GM11168 (cell line): ENCODE measurements around the gene MYOC.

Experiments
- in situ Hi-C: fragments of 300-500 bp; cut with MboI; formaldehyde crosslinking; loops from one replicate; pipeline ENCODE4 v1.12.0; 2022; ENCODE audit warnings: low sequenced_read_pairs; ENCODE audit not compliant: unreplicated experiment

MYOC gene

GRCh38 chr1:171654201-171654941 is 1.9 kb upstream of the MYOC start:
- in situ Hi-C loops = no loop called here

GRCh38 chr1:171653796-171654195 is 1.3 kb upstream of the MYOC start:
- in situ Hi-C loops = no loop called here

DNA sequence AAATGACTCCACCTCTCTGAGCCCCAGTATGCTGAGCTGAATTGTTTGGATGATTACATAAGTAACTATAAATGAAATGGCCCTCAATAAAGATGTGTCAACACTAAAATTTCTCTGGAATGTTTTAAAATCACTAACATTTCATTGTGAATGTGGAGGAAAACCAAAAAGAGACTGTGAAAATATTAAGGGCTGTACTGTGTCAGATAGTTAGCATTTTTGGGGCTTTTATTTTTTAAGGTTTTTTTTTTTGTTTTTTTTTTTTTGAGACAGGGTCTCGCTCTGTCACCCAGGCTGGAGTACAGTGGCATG is 6.3 kb downstream of the MYOC start:
- in situ Hi-C loops = loop anchor here (25.0 kb wide), 1 partner anchor 341 kb away; no protein-coding TSS in a partner anchor

DNA sequence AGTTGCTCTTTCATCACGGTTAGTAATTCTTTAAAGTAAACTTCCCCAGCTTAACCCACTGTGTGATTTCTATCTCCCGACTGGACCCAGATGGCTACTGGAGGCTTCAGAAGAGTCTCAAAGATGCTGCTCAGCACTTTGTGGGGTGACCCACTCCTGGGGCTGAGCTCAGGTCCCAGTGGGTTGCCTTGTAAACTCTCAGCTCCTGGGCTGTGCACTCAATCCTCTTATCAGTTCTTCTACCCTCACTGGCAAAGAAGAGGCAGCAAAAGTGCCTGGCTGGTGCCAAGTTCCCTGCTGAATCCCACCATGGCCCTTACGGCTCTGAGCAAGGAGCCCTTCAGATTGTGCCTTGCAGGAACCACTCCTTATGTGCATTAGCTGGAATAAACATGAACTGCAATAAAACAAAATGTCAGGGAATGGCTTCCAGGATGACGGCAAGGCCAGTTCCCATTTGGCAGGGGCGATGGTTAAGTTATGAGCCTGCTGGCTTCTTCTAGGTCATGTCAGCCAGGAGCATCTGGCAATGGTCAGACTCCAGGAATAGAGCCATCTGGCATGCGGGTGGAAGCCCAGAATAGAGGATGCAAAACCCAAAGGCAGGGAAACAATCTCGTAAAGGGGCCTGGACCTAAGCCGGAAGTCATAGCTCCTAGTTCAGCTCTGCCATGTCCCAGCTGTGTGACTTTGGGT is 6.8 kb downstream of the MYOC start:
- in situ Hi-C loops = loop anchor here (25.0 kb wide), 1 partner anchor 342 kb away; no protein-coding TSS in a partner anchor

DNA sequence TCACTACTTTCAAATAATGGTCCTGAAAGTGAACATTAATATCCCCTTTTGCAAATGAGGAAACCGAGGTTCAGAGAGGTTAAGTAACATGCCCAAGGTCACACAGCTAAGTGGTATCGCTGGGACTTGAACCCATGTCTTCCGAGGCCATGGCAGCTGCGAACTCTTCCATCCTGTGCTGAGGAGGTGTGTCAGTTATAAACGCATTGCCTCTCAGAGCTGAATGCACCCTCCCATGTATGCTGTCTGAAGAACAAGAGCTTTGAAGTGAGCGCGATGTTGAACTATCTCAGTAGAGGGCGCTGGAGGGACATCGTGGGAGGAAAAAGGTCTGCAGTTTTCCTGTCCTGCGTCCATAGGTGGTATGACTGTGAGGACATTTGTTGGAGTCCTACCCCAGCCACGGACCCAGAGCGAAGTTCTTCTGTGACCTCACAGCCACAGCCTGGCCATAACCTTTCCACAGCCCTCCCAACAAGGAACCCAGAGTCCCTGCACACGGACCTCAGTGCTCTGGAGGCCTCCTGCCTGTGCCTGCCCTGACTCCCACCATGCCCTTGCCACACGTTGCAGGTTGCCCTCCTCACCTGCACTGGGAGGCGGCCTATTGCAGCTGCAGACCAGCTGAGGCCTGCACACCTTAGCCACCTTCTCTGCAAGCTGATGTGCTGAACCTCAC is 7.5 kb downstream of the MYOC start:
- in situ Hi-C loops = loop anchor here (25.0 kb wide), 1 partner anchor 342 kb away; no protein-coding TSS in a partner anchor

GRCh38 chr1:171643156-171643555 is 9.3 kb downstream of the MYOC start:
- in situ Hi-C loops = loop anchor here (25.0 kb wide), 1 partner anchor 344 kb away; no protein-coding TSS in a partner anchor

DNA sequence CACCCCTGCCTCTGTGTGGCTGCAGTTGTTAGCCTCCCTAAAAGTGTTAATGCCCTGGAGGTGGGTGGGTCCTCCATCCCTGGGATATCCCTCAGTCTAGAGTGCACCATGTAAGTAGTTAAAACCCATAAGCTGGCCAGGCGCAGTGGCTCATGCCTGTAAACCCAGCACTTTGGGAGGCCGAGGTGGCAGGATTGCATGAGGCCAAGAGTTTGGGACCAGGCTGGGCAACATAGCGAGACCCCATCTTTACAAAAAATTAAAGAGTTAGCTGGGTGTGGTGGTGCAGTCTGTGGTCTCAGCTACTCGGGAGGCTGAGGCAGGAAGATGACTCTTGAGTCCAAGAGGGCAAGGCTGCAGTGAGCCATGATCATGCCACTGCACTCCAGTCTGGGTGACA is 10.3 kb downstream of the MYOC start:
- in situ Hi-C loops = loop anchor here (25.0 kb wide), 1 partner anchor 345 kb away; no protein-coding TSS in a partner anchor

- in situ Hi-C loops = loop anchor here (25.0 kb wide), 1 partner anchor 346 kb away; no protein-coding TSS in a partner anchor
Observed at GRCh38 chr1:171641076-171641864, 11.2 kb downstream of the MYOC start.

DNA sequence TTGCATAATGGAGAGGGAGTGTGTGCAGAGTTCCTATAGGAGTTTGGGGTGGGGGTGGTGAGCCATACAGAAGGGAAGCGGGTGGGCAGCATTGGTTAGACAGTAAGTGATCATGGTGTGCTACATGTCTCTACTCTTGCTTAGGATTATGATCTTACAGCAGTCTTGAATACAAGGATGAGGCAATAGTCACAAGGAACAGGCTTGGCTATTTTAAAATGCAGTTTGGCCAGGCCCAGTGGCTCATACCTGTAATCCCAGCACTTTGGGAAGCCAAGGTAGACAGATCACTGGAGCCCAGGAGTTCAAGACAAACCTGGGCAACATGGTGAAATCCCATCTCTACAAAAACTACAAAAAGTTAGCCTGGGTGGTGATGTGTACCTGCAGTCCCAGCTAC is 12.3 kb downstream of the MYOC start:
- in situ Hi-C loops = loop anchor here (25.0 kb wide), 1 partner anchor 347 kb away; no protein-coding TSS in a partner anchor

DNA sequence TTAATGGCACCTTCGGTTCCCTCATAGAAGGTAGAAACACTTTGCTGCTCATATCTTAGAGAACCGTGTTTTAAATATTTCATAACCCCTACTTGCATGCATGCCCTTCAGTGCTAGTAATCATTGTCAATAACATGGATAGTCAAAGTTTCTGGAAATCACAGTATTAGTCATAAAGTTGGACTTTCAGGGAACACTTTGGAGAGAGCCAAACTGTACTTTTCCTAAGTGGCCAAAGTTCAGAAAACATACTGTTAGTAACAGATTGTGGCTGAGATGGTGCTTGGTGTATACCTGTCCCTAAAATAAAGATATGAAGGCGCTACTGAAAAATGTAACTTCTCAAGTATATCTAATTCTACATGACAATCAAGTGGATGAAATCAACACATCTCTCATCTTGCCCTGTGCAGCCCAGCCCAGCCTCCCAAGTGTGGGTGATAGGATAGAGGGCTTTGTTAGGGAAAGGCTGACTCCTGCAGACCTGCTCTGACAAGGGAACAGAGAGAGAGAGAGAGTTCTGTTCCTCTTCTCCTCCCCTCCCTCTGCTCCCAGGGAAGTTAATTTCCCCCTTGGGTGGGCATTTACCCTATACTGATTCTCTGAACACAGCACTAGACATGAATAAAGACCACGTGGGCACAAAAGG is 14.4 kb downstream of the MYOC start:
- in situ Hi-C loops = loop anchor here (25.0 kb wide), 1 partner anchor 349 kb away; no protein-coding TSS in a partner anchor

GRCh38 chr1:171636141-171636540 is 16.3 kb downstream of the MYOC start:
- in situ Hi-C loops = loop anchor here (25.0 kb wide), 1 partner anchor 351 kb away; no protein-coding TSS in a partner anchor

DNA sequence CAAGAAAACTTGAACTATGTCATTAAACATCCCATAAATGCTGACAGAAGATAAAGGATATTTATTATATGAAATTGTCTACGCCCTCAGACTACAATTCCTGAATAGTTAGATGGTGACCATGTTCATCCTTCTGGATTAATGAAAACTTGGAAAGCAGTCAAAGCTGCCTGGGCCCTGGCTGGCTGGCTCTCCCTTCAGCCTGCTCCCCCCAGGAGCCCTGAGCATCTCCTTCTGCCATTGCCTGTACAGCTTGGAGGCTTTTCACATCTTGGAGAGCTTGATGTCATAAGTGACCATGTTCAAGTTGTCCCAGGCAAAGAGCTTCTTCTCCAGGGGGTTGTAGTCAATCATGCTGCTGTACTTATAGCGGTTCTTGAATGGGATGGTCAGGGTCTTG is 16.8 kb downstream of the MYOC start:
- in situ Hi-C loops = loop anchor here (25.0 kb wide), 1 partner anchor 352 kb away; no protein-coding TSS in a partner anchor

- in situ Hi-C loops = loop anchor here (25.0 kb wide), 1 partner anchor 359 kb away; no protein-coding TSS in a partner anchor
Observed at GRCh38 chr1:171628225-171628624, 24.3 kb downstream of the MYOC start.

DNA sequence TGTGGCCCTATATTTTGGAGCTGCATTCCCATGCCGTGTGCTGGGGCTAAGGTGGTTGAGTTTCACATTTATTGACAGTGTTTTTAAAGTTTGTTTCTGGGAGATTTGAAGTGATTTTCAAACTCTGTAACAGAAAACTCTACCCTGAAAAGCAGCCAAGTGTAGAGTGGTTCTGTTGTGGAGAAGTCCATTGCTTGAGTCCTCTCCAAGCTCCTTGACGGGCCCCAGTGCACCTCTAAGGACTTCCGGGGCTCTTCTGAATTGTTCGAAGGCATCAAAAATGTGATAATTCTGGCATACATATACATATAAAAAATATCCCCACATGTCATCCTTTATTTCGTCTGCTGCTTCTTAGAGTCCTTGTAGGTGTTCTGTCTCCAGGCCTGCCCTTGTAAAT is 25.5 kb downstream of the MYOC start:
- in situ Hi-C loops = loop anchor here (25.0 kb wide), 1 partner anchor 360 kb away; no protein-coding TSS in a partner anchor

DNA sequence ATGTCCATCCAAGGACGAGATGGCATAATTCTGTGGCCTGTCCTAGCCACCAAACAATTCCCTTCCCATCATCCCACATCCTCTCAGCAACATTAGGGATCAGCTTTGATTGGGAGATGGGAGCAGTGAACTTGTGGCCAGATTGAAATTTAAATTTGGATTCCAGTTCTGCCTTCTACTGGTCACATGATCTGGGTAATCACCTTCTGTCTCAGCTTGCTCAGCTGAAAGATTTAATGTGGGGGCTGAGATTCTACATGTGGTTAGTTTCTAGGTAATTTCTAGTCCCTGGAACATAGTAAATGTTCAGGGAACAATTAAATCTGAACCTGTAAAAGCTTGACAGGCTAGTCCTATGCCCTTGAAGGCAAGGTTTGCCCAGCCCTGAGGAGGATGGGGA is 27.3 kb downstream of the MYOC start:
- in situ Hi-C loops = loop anchor here (25.0 kb wide), 1 partner anchor 362 kb away; no protein-coding TSS in a partner anchor

DNA sequence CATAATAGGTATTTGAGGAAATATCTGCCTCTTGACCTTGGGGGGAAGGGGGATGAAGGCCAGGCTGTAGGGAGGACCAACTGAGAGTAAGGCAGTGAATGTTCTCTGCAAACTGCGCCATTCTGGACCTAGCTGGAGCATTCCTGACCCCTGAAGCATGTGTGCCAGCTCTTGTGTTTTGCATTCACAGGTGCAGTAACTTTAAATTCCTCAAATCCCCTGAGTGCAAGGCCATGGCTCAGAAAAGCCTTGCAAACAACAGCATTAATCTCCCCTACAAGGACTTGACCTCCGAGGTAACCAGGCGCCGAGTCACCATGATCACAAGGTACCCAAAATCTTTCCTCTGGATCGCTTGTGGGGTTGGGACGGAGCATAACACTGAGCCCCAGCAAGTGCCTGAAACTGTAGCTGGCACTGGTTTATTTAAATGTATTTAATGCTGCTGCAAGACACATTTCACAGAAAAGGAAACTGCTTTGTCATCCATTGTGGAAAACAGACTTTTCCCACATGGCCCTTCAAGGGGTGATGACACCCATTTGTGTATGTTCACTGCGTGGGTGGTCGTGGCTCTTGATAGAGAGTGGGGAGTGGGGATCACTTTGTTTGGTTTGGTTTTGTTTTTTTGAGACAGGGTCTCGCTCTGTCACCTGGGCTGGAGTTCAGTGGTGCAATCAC is 28.7 kb downstream of the MYOC start:
- in situ Hi-C loops = no loop called here

DNA sequence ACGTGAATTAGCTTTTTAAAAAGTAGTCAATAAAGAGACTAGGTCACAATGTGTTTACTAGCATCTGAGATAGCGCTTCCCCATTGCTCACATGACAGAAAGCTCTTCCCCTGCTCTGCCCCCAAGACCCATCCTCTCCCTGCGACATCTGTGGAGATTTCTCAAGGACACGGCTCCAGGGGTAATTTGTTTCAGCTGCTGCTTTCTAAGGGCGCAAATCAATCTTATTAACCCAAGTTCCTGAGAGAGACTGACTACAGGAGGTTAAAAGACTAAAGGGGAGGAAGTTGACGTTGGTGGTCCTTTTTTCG is 30.4 kb downstream of the MYOC start, which contains the start of gene MYOCOS:
Gene MYOCOS (plus strand): TSS at position 92 of the 311 bp plus-strand sequence. CDS start 1,641 bp downstream, outside the sequence.
- in situ Hi-C loops = no loop called here

DNA sequence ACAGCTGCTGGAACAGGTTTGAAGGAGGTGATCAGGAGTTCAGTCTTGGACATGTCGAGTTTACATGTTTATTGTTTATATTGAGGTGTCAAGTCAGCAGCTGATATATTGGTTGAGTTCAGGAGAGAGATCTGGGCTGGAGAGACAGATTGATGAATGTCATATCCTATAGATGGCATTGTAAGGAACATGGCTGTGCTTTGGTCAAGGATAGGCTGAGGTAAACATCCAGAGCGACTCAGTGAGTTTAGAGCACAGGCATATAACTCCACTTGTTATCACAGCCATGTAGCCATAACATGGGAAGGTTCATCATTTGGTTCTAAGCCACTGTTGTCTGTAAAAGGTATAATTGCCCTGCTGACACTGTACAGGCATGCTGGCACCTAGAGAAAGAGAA is 35.9 kb downstream of the MYOC start:
- in situ Hi-C loops = no loop called here
